Sigmoid colon (tissue), 4 donors: ENCODE data around the gene ACRV1.

Experiments used
- CTCF ChIP-seq, 4 experiments: fragments of 450-650 bp in 3 of 4; fragments of 200-600 bp in 1 of 4; IDR thresholded peaks; one replicate each; pipeline ENCODE4 v1.5.1; 2016 to 2019; ENCODE audit warnings: antibody characterized with exemption in 4 of 4, mild to moderate bottlenecking in 3 of 4, moderate library complexity in 2 of 4
- EP300 ChIP-seq, 4 donors: sonication (generic); formaldehyde crosslinking; IDR thresholded peaks; one replicate each; pipeline ENCODE4 v1.6.1; 2017; ENCODE audit warnings: antibody characterized with exemption in 4 of 4
- POLR2A ChIP-seq, 2 donors: fragments of 450-650 bp; IDR thresholded peaks; one replicate each; pipeline ENCODE4 v1.6.1; 2016; ENCODE audit warnings: antibody characterized with exemption in 2 of 2, mild to moderate bottlenecking in 2 of 2, moderate library complexity in 2 of 2
- POLR2AphosphoS5 ChIP-seq, 4 donors: sonication (generic); formaldehyde crosslinking; IDR thresholded peaks; one replicate each; pipeline ENCODE4 v1.6.1; 2017; ENCODE audit warnings: antibody characterized with exemption in 4 of 4

DNA sequence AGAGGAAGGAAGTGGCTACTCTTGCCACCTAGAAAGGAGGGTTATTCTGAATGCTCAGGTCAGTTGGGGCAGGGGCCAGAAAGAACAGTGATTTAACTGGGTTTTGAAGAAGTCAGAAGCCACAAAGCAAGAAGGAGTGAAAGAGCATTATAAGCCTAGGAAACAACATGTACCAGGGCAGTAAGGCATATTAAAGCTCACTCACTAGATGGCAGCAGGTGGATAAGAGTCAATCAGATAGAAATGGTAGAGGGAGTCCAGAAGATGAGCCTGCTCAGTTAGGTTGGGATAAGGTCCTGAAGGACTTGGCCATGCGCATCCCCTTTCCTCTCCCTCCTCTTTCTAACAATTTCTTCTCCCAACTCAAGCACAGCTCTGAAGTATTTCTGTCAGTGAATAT lies 43.5 kb upstream of the ACRV1 start:
- TF ChIP-seq EP300 (IDR thresholded peaks at IDR 0.05): no peak
- no peak for TF ChIP-seq CTCF (IDR thresholded peaks at IDR 0.05)
- no peak for TF ChIP-seq POLR2AphosphoS5 (IDR thresholded peaks at IDR 0.05)
- no peak for TF ChIP-seq POLR2A (IDR thresholded peaks at IDR 0.05)
